ENCODE results near the gene SLC41A1. TPM values are rescaled to one million over a fixed set of nuclear protein-coding genes. Genes with fewer than 3 reads are reported as not detected.

Gene SLC41A1
- polyA plus RNA-seq, 4 donors, result 30.4 to 35.9 (median 31.7) TPM

DNA sequence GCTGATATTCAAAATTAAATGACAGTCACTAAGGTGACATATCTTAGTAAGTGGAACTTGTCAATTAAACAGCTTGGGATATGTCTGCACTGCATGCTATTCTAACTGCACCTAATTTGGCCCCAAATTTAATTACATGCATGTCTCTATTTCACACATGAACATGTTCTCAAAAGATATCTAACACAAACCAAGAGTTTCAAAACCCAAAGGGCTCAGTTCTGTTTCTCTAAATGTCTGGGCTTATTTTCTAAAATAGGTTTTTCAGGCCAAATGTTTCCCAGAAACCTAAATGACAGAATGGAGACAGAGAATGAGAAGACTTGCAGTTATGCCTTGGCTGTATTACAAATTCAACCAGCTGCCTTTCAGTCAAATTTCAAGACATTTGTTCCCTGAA lies 49.0 kb downstream of the SLC41A1 start:
- no peak for DNase-seq (ENCODE audit: low read depth in 4 of 4, low spot score in 3 of 4)

DNA sequence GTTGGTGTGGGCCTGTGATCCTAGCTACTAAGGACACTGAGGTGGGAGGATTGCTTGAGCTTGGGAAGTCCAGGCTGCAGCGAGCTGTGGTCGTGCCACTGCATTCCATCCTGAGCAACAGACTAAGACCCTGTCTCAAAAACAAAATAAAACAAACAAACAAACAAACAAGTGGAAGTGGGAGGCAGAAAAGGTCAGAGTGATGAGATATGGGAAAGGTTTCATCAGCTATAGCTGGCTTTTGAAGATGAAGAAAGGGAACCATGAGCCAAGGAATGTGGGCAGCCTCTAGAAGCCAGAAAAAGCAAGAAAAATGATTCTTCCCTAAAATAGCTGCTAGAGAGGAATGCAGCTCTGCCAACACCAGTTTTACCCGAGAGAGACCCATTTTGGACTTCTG lies 52.4 kb downstream of the SLC41A1 start:
- DNase-seq (ENCODE audit: low read depth in 4 of 4, low spot score in 3 of 4), result no peak

DNA sequence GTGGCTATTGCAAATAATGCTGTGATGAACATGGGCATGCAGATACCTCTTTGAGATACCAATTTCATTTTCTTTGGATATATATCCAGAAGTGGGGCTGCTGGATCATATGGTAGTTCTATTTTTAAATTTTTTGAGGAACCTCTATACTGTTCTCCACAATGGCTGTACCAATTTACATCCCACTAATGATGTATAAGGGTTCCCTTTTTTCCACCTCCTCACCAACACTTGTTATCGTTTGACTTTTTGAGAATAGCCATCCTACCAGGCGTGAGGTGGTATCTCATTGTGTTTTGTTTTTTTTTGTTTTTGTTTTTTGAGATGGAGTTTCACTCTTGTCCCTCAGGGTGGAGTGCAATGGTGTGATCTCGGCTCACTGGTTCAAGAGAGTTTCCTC lies 56.4 kb downstream of the SLC41A1 start:
- DNase-seq (ENCODE audit: low read depth in 4 of 4, low spot score in 3 of 4), result no peak

DNA sequence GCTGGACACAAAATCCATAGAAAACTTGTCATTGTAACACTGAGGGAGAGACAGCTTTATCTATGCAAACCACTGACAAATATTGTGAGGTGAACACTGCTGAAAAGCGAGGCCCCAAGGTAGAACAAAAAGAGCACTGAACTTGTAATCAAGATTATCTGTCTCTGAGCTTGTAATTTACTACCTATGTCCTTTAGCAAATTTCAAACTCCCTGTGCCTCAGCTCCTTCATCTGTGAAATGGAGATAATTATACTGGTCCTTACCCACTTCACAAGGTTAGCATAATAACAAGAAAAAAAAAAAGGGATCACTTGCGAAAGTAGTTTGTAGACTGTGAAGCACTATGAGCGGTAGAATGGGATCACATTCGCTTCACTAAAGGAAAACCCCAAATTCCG lies 58.1 kb downstream of the SLC41A1 start:
- DNase-seq (ENCODE audit: low read depth in 4 of 4, low spot score in 3 of 4), result no peak

DNA sequence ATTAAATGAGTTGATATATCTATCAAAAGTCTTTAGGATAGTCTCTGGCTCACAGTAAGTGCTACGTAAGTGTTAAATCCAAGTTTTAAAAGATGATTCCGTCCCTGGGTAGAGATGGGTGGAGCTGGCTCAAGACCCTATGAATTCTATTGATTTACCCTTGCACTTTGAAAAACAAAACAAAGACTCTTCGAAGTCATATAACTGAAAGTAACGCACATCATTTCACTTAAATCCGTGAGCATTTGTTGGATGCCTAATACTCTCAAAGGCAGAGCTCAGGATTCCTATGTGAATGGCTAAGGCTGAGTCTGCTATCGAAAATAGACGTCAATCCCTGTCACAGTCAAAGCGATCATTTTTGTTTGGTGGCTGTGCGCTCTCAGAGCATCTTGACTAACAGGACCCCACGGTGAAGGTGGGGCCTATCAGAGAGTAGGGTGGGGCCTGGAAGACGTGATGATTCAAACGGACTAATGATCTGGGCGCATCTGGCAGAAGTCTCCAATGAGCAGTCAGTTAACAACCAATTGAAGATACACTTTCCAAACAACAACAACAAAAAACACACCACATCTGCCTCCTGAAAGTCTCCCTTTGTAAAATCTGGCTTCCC lies 61.9 kb downstream of the SLC41A1 start:
- no peak for DNase-seq (ENCODE audit: low read depth in 4 of 4, low spot score in 3 of 4)

DNA sequence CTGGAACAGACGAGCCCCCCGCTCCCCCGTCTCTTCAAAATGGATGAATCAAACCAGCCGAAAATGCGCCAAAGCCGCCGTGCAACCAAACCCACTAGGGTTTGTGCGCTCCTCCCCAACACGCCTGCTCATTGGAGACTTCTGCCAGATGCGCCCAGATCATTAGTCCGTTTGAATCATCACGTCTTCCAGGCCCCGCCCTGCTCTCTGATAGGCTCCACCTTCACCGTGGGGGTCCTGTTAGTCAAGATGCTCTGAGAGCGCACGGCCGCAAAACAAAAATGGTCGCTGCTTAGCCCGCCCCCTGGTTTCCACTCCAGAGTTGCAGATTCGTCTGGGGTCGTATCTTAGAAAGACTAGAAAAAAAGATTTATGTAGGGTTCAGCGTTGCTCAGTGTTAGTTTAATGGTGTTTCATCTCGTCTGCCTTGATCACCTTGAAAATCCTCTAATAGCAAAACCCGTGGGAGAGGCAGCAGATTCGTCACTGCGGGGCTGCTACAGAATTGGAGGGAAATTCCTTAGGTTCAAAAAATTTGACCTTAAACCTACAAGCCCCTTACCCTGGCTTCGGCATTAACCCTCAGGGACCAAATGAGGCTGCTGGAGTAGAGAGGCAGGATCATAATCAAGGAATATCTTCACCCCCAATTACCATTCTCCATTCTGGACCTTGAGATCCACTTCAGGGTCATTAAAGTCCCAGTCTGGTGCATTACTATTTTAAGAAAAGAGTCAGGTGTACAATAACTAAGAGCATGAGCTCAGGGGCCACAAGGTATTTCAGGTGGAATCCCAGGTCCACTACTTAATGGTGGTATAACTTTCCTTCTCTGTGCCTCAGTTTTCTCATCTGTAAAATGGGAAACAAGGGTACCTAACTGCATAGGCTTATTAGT lies 62.6 kb downstream of the SLC41A1 start, which contains the start of gene NUCKS1:
Gene NUCKS1, minus strand, starts transcription at position 45 of the 898 bp plus-strand sequence. CDS start 209 bp downstream, outside the sequence.
- DNase-seq (ENCODE audit: low read depth in 4 of 4, low spot score in 3 of 4), result peak; percentile 93 to 97 (median 96)

DNA sequence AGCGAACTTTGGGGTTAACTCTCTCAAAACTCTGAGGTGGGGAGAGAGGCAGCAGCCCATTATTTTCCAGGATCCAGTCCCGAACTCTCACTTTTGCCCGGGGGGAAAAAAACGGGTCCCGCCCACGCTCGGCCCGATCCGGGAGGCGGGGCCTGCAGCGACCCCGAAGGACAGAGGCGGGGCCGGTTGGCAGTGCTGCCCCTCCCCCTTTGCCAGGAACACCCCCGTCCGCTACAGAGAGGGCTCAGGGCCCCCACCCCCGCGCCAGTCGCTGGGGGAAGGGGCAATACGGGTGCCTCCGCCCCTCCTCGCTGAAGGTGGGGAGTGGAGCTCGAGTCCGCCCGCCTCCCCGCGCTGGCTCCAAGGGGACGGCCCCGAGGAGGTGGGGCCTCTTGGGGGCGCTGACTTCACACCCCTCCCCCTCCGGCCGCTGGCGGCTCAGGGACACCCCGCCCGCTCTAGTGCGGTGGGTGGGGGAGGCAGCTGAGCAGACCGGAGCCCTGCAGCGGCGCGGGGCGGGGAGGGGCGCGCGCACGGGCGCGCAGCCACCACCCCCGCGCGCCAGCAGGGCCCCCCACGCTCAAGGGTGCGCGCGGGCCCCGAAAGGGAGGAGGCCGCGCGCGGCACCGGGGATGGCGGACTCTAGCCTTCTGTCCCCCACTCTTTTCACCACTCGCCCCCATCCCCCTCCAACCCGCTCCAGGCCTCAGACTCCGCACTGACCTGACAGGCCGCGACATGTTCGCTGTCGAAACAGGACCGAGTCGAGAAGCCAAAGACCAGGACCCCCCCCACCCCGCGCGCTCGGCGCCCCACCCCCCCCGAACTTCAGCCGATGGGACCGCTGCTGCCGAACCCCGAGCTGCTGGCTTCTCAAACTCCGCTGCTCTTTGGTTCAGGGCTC lies 63.5 kb downstream of the SLC41A1 start:
- DNase-seq (ENCODE audit: low read depth in 4 of 4, low spot score in 3 of 4), result peak; percentile 82 to 89 (median 87)

DNA sequence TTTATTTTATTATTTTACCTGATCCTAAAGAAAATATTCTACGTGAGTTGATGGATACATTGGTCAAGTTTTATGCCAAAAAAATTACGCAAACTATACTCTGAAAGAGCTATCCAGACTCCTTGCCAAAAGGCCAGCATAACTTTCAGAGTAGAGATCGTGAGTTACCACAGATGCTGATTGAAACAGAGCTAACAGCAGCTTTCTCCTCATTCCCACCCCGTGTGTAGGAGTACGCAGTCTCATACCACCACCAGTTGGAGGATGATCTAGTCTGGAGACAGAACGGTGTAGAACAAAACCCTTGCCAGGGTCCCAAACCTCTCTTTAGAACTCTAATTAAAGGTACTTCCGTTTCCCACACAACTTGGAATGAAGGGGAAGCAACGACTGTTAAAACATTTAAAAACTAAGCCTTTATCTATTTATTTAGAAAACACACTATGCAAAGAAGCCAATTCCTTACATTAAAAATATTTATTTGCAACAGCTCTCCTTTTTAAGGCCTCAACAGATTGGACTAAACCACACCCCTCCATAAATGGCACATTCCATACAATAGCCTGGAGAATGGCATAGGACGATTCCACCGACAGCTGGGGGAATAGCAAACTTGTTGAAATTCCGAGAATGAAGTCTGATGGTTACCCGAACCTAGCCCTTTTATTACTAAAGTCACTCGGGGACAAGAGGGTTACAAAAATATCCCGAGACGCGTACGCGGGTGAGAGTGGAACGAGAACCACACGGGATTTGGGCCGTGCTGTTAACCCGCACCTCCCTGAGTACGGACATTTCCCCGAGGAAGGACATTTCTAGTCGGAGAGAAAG lies 64.4 kb downstream of the SLC41A1 start:
- DNase-seq (ENCODE audit: low read depth in 4 of 4, low spot score in 3 of 4), result peak; percentile 27 to 80 (median 56)

DNA sequence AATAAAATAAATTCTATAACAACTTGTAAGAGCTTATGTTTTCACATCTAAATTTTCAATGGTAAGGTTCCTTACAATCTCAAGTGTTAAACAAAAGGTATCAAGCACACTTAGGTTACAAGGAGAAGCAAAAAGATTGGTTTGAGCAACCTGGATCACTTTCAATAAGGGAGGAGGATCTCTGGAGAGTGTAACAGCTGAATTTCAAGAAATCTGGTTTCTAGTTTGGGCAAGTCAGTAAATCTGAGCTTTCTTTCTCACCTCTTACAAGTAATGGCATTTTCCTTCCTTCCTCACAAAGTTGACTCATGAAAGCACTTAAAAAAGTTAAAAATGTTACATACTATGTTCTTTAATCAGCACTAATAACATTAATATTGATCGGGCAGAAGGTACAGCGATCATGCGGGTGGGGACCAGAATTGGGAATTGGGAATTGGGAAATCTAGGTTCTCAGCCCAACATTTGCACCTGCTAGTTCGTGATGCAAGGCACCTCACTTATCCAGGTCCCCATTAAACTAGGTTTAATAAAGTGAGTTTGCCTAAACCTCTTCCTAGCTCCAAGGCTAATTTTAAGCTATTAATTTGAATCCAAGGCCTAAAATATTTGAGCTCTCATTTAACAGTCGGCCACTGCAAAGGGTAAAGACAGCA lies 66.1 kb downstream of the SLC41A1 start:
- no peak for DNase-seq (ENCODE audit: low read depth in 4 of 4, low spot score in 3 of 4)

DNA sequence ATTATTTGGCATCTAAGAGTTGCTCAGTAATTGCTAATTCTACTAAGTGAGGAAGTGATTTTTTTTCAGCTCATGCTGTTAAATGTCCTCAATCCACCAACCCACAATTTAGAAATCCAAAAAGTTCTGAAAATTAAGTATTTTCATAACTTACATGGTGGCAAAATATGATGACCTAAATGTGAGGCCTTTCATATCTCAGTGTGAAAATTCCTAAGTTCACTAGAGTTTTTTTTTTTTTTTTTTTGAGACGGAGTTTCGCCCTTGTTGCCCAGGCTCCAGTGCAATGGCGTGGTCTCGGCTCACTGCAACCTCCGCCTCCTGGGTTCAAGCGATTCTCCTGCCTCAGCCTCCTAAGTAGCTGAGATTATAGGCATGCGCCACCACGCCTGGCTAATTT lies 68.6 kb downstream of the SLC41A1 start:
- DNase-seq (ENCODE audit: low read depth in 4 of 4, low spot score in 3 of 4), result no peak

DNA sequence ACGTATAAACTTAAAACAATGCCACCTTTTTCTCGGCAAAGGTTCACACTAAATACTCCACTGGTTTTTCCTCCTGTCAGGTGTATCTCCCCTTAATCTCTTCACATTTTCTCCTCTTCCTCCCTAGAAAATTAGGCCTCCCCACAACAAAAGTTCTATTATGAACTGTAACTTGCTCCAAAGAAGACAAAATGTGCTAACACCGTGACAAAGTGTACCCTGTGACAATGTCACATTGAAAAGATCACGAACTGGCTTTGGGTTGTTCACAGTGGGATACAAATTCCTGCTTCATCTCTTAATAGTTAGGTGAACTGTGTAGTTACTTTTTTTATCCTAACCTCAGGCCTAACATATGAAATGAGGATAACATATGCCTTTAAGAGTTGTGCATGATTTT lies 69.0 kb downstream of the SLC41A1 start:
- DNase-seq (ENCODE audit: low read depth in 4 of 4, low spot score in 3 of 4), result no peak

DNA sequence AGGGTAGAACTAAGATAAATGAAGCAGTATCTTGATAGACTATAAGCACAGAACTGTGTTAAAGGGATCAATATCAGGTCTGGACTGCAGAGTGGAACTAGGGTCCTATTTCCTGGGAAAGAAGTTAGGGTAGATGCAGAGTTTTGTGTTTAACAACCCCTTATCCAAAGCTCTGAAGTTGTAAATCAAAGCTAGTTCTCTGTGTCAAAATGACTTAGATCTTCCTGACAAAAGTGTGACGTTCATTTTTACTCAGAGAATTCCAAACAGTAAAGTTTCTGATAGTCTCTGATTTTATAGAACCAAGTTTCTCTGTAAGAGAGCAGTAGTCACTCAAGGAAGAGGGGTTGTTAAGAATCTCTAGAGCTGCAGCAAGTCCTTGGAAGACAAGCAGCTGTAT lies 71.3 kb downstream of the SLC41A1 start:
- no peak for DNase-seq (ENCODE audit: low read depth in 4 of 4, low spot score in 3 of 4)

DNA sequence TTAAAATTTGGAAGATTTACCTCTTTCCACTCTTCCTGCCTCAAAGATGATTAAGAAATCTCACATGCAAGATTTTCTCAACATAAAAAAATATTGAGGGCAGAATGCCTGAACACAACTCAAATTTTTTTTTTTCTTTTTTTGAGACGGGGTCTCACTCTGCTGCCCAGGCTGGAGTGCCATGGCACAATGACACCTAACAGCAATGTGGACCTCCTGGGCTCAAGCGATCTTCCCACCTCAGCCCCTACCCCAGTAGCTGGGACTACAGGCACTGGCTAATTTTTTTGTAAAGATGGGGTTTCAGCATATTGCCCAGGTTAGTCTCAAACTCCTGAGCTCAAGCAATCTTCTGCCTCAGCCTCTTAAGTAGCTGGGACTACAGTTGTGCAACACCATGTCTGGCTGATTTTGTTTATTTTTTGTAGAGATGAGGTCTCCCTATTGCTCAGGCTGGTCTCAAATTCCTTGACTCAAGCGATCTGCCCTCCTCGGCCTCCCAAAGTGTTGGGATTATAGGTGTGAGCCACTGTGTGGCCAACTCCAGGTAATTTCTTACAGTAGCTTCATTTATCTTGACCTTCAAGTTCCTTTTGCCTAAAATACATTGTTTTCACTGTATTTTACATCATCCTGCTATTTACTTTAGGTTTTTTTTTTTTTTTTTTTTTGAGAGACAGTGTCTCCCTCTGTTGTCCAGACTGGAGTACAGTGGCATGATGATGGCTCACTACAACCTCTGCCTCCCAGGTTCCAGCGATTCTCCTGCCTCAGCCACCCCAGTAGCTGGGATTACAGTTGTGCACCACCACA lies 73.4 kb downstream of the SLC41A1 start:
- no peak for DNase-seq (ENCODE audit: low read depth in 4 of 4, low spot score in 3 of 4)

Other genes with a start within 250 kb of the SLC41A1 start
- 10 to 100 TPM; 13.4 to 21.5 (median 18.2) TPM for gene ELK4, start 181.2 kb downstream of the SLC41A1 start, polyA plus RNA-seq (ENCODE audit: insufficient read length in 4 of 4)
- 10 to 100 TPM in 2 of 4 donors, 1 to 10 TPM in 2; 9.3 to 10.1 (median 9.8) TPM for gene SLC45A3, start 132.7 kb downstream of the SLC41A1 start, polyA plus RNA-seq (ENCODE audit: insufficient read length in 4 of 4)
- 100 to 1,000 TPM; 327 to 402 (median 367) TPM for gene NUCKS1, start 63.0 kb downstream of the SLC41A1 start, polyA plus RNA-seq (ENCODE audit: insufficient read length in 4 of 4)
- gene RAB29, start 37.7 kb downstream of the SLC41A1 start, polyA plus RNA-seq (ENCODE audit: insufficient read length in 4 of 4), result 10 to 100 TPM; 27.1 to 37.2 (median 34.1) TPM
- gene PM20D1, start 36.9 kb upstream of the SLC41A1 start, polyA plus RNA-seq (ENCODE audit: insufficient read length in 4 of 4), result 1 to 10 TPM in 3 of 4 donors, under 1 TPM in 1; 0.39 to 3.3 (median 1.7) TPM
- gene SLC26A9, start 130.3 kb upstream of the SLC41A1 start, polyA plus RNA-seq (ENCODE audit: insufficient read length in 4 of 4), result under 1 TPM; 0.14 to 0.38 (median 0.31) TPM
- 1 to 10 TPM; 3.0 to 3.7 (median 3.1) TPM for gene RAB7B, start 190.2 kb upstream of the SLC41A1 start, polyA plus RNA-seq (ENCODE audit: insufficient read length in 4 of 4)
- under 1 TPM; 0.18 to 0.26 (median 0.21) TPM for gene CTSE, start 210.7 kb upstream of the SLC41A1 start, polyA plus RNA-seq (ENCODE audit: insufficient read length in 4 of 4)
- gene RHEX, start 240.0 kb upstream of the SLC41A1 start, polyA plus RNA-seq (ENCODE audit: insufficient read length in 4 of 4), result 1 to 10 TPM; 1.8 to 6.4 (median 2.9) TPM

Data from right renal pelvis (tissue), 4 donors.